ENCODE data around the gene DHX29.
"Not testable (repeated sequence)": the region's sequence is repeated elsewhere in the genome, so short reads cannot be mapped to it uniquely, and the experiment has no call there.

DHX29 gene

GRCh38 chr5:55307383-55308253 is at the start of gene DHX29, which contains the start of gene MTREX:
DHX29 (minus strand) TSS chr5:55307694; CDS start chr5:55307573, 121 bp downstream.
MTREX (plus strand) TSS chr5:55307989; CDS start chr5:55308014, 25 bp downstream.
- DNase-seq = peak; percentile 97

GRCh38 chr5:55356896-55357295 is 49.4 kb upstream of the DHX29 start:
- no peak for DNase-seq

GRCh38 chr5:55350754-55351153 is 43.3 kb upstream of the DHX29 start:
- no peak for DNase-seq

GRCh38 chr5:55347786-55348185 is 40.3 kb upstream of the DHX29 start:
- no peak for DNase-seq

GRCh38 chr5:55345327-55345726 is 37.8 kb upstream of the DHX29 start:
- DNase-seq = no peak

GRCh38 chr5:55344392-55344992 is 37.0 kb upstream of the DHX29 start:
- DNase-seq = peak; percentile 27

- no peak for DNase-seq
Observed at GRCh38 chr5:55343609-55344008, 36.1 kb upstream of the DHX29 start.

GRCh38 chr5:55343107-55343506 is 35.6 kb upstream of the DHX29 start:
- DNase-seq = no peak

- no peak for DNase-seq
Observed at GRCh38 chr5:55338810-55339243, 31.3 kb upstream of the DHX29 start.

- no peak for DNase-seq
Observed at GRCh38 chr5:55338092-55338613, 30.7 kb upstream of the DHX29 start.

- DNase-seq = no peak
Observed at GRCh38 chr5:55333811-55334210, 26.3 kb upstream of the DHX29 start.

- no peak for DNase-seq
Observed at GRCh38 chr5:55333017-55333416, 25.5 kb upstream of the DHX29 start.

- DNase-seq = no peak
Observed at GRCh38 chr5:55331321-55331720, 23.8 kb upstream of the DHX29 start.

GRCh38 chr5:55327281-55327680 is 19.8 kb upstream of the DHX29 start:
- no peak for DNase-seq

GRCh38 chr5:55325621-55326020 is 18.1 kb upstream of the DHX29 start:
- DNase-seq = no peak

GRCh38 chr5:55324815-55325418 is 17.4 kb upstream of the DHX29 start:
- peak; percentile 12 for DNase-seq

- DNase-seq = no peak
Observed at GRCh38 chr5:55324006-55324405, 16.5 kb upstream of the DHX29 start.

- no peak for DNase-seq
Observed at GRCh38 chr5:55320571-55320970, 13.1 kb upstream of the DHX29 start.

- DNase-seq = no peak
Observed at GRCh38 chr5:55319491-55319890, 12.0 kb upstream of the DHX29 start.

GRCh38 chr5:55318237-55318636 is 10.7 kb upstream of the DHX29 start:
- not testable (repeated sequence) for DNase-seq

GRCh38 chr5:55316837-55317236 is 9.3 kb upstream of the DHX29 start:
- no peak for DNase-seq

- no peak for DNase-seq
Observed at GRCh38 chr5:55316289-55316688, 8.8 kb upstream of the DHX29 start.

- no peak for DNase-seq
Observed at GRCh38 chr5:55313870-55314617, 6.5 kb upstream of the DHX29 start.

Measured in NCI-H146 (cell line).